Epidermal melanocyte (primary cell): ENCODE data around the gene DLX2.

ENCODE experiments used
- DNase-seq: peaks from one replicate; pipeline ENCODE4 v3.0.0; 2011; ENCODE audit warnings: low spot score; ENCODE audit not compliant: insufficient read length

DLX2 gene

GRCh38 chr2:172094294-172095145 lies 8.2 kb downstream of the DLX2 start:
- DNase-seq: no peak

- DNase-seq: no peak
These were observed 9.0 kb downstream of the DLX2 start for GRCh38 chr2:172093416-172094293.

GRCh38 chr2:172092716-172093415 lies 9.8 kb downstream of the DLX2 start:
- DNase-seq: no peak

- no peak for DNase-seq
These were observed 10.7 kb downstream of the DLX2 start for GRCh38 chr2:172091761-172092566.

GRCh38 chr2:172091000-172091641 lies 11.6 kb downstream of the DLX2 start:
- DNase-seq: no peak

GRCh38 chr2:172090044-172090961 lies 12.4 kb downstream of the DLX2 start:
- no peak for DNase-seq

- no peak for DNase-seq
These were observed 13.1 kb downstream of the DLX2 start for GRCh38 chr2:172089633-172090032.

- no peak for DNase-seq
These were observed 13.6 kb downstream of the DLX2 start for GRCh38 chr2:172089005-172089504.

- DNase-seq: no peak
These were observed 14.3 kb downstream of the DLX2 start for GRCh38 chr2:172088245-172089004.

- DNase-seq: no peak
These were observed 14.9 kb downstream of the DLX2 start for GRCh38 chr2:172087780-172088244.

GRCh38 chr2:172087207-172087779 lies 15.4 kb downstream of the DLX2 start:
- DNase-seq: no peak

GRCh38 chr2:172086241-172087206 lies 16.2 kb downstream of the DLX2 start:
- no peak for DNase-seq

- no peak for DNase-seq
These were observed 17.1 kb downstream of the DLX2 start, which contains the start of gene DLX1 for GRCh38 chr2:172085460-172086159. Gene DLX1 (plus strand): TSS chr2:172085507. CDS start chr2:172085678, 171 bp downstream.

GRCh38 chr2:172084645-172085459 lies 17.8 kb downstream of the DLX2 start:
- DNase-seq: peak; percentile 86

- DNase-seq: no peak
These were observed 18.4 kb downstream of the DLX2 start for GRCh38 chr2:172084395-172084644.
